K562 (cell line): Measurements from ENCODE around the gene KRT82.

Source experiments
- FOXK2 ChIP-seq, 2 experiments: fragments of 450-650 bp; IDR thresholded peaks in 1 of 2; conservative IDR thresholded peaks in 1 of 2; 2 replicates each; pipeline ENCODE4 v1.6.1; 2016; ENCODE audit warnings: low read depth in 2 of 2, mild to moderate bottlenecking in 1 of 2
- KDM1A ChIP-seq, 2 experiments: fragments of 450-650 bp; IDR thresholded peaks; 2 replicates each; pipeline ENCODE4 v1.6.1; 2016; ENCODE audit warnings: mild to moderate bottlenecking in 2 of 2
- RAD21 ChIP-seq, 2 experiments: fragments of 250-450 bp in 1 of 2; fragments of 450-650 bp in 1 of 2; sonication (Bioruptor Pico) in 1 of 2; formaldehyde crosslinking in 1 of 2; IDR thresholded peaks in 1 of 2; conservative IDR thresholded peaks in 1 of 2; 2 replicates each; pipeline versions ENCODE4 v1.4.0 to v1.8.0; 2020 to 2022; ENCODE audit warnings: mild to moderate bottlenecking in 2 of 2, moderate library complexity in 1 of 2
- TF ChIP-seq, protein P1 (sequence below), 3 experiments: IDR thresholded peaks in 2 of 3; conservative IDR thresholded peaks in 1 of 3; 2 replicates each; pipeline ENCODE4 v1.5.1; 2011 to 2012; ENCODE audit warnings: low read length in 3 of 3, mild to moderate bottlenecking in 3 of 3, control low read depth in 2 of 3, improper control_type of control experiment in 1 of 3, inconsistent platforms in 1 of 3, low read depth in 1 of 3, mixed read lengths in 1 of 3, moderate library complexity in 1 of 3; ENCODE audit not compliant: insufficient read depth in 2 of 3

DNA sequence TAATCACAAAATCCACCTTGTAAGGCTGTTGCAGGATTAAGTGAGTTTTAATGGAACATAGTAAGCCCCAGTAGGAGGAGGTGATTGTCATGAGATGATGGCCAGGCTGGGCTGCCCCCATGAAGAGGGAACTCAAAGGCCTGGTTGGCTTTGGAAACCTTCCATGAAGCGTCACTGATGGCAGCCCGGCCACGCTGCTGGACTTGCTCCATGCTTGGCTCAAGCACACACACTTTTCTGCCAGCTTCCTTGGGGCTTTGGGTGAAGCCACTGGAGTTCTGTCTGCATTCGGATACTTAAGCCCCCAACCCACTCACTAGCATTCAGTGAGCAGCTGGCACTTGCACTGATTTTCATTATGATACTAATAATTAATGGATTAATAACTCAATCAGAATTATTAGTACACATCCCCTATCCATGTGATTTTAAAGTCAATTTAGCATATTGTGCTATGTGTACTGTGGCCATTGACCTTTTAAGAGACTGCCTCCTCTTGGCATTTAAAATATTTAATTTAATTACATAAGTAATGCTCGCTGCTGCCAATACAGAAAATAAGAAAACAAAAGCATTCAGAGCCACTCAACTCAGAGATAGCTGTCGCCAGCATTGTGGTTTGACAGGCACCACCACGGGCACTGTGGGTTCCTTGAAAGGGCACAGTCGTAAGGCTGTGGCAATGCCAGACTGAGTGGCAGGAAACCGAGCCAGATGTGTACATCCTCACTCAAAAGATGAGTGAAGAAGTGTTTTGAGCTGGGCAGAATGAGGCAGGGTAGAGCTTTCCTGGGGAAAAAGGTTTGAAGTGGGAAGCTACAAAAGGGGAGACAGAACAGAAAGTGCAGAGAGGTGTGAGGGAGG, 54.7 kb downstream of the KRT82 start:
- TF ChIP-seq RAD21 (CRISPR knock-in tag; conservative IDR thresholded peaks at IDR 0.05 in 1 of 2, IDR thresholded peaks at IDR 0.05 in 1 of 2): no peak
- TF ChIP-seq KDM1A (IDR thresholded peaks at IDR 0.05): no peak
- TF ChIP-seq, protein P1, sequence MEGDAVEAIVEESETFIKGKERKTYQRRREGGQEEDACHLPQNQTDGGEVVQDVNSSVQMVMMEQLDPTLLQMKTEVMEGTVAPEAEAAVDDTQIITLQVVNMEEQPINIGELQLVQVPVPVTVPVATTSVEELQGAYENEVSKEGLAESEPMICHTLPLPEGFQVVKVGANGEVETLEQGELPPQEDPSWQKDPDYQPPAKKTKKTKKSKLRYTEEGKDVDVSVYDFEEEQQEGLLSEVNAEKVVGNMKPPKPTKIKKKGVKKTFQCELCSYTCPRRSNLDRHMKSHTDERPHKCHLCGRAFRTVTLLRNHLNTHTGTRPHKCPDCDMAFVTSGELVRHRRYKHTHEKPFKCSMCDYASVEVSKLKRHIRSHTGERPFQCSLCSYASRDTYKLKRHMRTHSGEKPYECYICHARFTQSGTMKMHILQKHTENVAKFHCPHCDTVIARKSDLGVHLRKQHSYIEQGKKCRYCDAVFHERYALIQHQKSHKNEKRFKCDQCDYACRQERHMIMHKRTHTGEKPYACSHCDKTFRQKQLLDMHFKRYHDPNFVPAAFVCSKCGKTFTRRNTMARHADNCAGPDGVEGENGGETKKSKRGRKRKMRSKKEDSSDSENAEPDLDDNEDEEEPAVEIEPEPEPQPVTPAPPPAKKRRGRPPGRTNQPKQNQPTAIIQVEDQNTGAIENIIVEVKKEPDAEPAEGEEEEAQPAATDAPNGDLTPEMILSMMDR (IDR thresholded peaks at IDR 0.05 in 2 of 3, conservative IDR thresholded peaks at IDR 0.05 in 1 of 3; ENCODE audit: insufficient read depth in 2 of 3, low read depth in 1 of 3, low read length in 3 of 3): no peak
- no peak for TF ChIP-seq FOXK2 (conservative IDR thresholded peaks at IDR 0.05 in 1 of 2, IDR thresholded peaks at IDR 0.05 in 1 of 2; ENCODE audit: low read depth in 2 of 2)
